GM10248 (cell line): ENCODE results near the gene LSAMP.

ENCODE experiments used
- CTCF ChIA-PET: fragments of 300-600 bp; sonication (Branson Sonifier 250); formaldehyde crosslinking; extraction: SDS; loops from one replicate; lab custom pipeline; 2021; ENCODE audit warnings: antibody characterized with exemption; lab: Yijun Ruan, JAX
- POLR2A ChIA-PET: fragments of 350-650 bp; sonication (Branson Sonifier 250); formaldehyde crosslinking; extraction: SDS; loops from one replicate; lab custom pipeline; 2020; ENCODE audit warnings: antibody characterized with exemption; lab: Yijun Ruan, JAX
- DNase-seq: peaks from one replicate; pipeline ENCODE4 v3.0.0; 2012; ENCODE audit errors: extremely low spot score
- TF ChIP-seq, protein P1 (sequence below): IDR thresholded peaks from 2 replicates; pipeline ENCODE4 v1.5.1; 2012; ENCODE audit warnings: mild to moderate bottlenecking, low read depth; ENCODE audit errors: extremely low read depth, missing control alignments, control extremely low read depth

LSAMP gene

DNA sequence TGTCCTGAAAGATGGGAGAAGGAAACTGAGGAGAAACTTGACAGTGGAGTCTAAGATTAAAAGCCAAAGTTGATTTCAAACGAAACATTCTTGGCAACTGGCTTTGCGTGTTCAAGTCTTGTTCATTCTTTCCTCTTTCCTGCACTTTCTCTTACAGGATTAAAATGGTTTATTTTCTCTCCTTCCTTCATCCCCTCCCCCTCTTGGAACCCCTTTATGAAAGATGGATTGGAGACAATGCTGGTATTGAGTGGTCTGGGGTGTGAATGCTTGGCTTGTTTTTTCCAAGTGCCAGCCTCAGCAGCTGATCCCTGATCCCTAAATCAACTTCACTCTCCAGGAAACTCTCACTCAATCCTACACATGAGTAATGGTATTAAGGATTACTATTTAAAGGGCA is 703 bp upstream of the LSAMP start:
- ChIA-PET CTCF (no interaction called here), POLR2A (no interaction called here)
- TF ChIP-seq, protein P1, sequence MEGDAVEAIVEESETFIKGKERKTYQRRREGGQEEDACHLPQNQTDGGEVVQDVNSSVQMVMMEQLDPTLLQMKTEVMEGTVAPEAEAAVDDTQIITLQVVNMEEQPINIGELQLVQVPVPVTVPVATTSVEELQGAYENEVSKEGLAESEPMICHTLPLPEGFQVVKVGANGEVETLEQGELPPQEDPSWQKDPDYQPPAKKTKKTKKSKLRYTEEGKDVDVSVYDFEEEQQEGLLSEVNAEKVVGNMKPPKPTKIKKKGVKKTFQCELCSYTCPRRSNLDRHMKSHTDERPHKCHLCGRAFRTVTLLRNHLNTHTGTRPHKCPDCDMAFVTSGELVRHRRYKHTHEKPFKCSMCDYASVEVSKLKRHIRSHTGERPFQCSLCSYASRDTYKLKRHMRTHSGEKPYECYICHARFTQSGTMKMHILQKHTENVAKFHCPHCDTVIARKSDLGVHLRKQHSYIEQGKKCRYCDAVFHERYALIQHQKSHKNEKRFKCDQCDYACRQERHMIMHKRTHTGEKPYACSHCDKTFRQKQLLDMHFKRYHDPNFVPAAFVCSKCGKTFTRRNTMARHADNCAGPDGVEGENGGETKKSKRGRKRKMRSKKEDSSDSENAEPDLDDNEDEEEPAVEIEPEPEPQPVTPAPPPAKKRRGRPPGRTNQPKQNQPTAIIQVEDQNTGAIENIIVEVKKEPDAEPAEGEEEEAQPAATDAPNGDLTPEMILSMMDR = no peak
- no peak for DNase-seq

DNA sequence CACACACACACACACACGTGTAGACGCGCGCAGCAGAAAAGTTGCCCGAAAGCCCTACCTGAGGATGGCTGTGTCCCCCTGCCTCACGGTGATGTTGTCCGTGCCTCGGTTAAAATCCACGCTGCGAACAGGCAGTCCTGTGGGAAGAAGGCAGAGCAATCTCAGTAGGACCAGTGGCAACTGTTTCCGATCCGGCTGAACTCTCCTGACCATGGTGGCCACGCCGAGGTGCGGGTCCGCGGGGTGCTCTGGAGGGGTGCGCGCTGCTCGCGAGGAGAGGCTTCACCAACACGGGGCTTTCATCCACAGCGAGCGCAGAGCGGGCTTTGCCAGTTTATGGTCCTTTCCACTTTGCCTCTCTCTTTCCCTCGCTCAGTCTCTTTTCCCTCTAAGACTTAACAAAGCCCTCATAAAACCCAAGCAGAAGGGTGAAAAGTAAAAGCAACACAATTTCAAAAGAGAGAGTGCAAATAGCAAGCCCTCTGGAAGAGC is 422 bp downstream of the LSAMP start:
- no peak for DNase-seq
- POLR2A ChIA-PET = no interaction called here
- TF ChIP-seq, protein P1 = no peak
- CTCF ChIA-PET = no interaction called here

DNA sequence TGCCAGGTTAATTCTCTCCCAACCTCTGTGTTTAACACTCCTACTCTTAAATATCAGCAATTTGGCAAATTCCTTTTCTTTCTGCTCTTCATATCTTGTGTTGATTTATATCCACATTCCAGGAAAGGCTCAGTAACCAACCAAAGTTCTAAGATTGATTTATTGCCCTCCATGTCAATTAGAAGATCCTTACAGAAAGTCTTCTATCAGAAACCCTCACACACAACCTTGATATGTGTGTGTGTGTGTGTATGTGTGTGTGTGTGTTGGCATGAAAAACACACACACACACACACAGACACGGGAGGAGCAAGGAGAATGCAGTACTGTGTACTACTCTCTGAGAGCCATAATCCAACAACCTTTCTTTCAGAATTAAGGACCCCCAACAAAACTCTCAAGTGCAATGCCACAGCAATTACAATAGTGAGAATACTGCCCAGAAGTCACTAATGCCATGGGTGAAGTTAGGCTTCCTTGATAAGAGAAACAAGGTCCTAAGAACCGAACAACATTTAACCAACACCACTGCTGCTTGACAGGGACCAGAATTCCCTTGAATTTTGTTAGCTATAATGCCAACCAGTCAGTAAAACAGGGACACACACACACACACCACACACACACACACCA is 1.1 kb downstream of the LSAMP start:
- POLR2A ChIA-PET = no interaction called here

DNA sequence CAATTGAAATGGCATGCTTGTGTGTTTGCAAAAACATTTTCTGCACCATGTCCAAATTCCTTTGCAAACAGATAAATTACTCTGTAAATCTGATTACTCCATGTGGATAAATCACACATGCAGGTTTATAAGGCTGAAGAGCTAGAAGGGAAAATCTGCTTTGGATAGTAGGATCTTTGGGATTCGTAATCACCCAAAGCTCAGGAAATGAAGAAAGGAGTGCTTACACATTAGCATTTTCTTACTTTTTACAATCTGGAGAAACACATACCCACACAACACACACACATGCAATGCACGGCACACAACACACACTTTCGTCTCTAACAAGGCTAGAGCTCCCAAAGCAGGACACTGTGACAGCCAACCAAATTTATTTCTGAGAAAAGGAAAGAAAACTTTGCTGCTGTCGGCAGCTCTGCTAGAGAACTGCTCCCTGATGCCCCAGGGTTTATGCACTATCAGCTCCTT is 2.1 kb downstream of the LSAMP start:
- POLR2A ChIA-PET = no interaction called here
- no peak for DNase-seq
- TF ChIP-seq, protein P1 = no peak
- CTCF ChIA-PET = interaction anchor here (1.0 to 1.6 kb wide), 3 partner anchors 11 to 21 kb away, joined by 3 to 5 read pairs (median 5); no protein-coding TSS in a partner anchor

More for the DNA sequence above, 1.1 kb downstream of the LSAMP start:
- TF ChIP-seq, protein P1 = no peak
- DNase-seq = no peak
- CTCF ChIA-PET = interaction anchor here (1.6 kb wide), 1 partner anchor 19 kb away, joined by 5 read pairs; no protein-coding TSS in a partner anchor

DNA sequence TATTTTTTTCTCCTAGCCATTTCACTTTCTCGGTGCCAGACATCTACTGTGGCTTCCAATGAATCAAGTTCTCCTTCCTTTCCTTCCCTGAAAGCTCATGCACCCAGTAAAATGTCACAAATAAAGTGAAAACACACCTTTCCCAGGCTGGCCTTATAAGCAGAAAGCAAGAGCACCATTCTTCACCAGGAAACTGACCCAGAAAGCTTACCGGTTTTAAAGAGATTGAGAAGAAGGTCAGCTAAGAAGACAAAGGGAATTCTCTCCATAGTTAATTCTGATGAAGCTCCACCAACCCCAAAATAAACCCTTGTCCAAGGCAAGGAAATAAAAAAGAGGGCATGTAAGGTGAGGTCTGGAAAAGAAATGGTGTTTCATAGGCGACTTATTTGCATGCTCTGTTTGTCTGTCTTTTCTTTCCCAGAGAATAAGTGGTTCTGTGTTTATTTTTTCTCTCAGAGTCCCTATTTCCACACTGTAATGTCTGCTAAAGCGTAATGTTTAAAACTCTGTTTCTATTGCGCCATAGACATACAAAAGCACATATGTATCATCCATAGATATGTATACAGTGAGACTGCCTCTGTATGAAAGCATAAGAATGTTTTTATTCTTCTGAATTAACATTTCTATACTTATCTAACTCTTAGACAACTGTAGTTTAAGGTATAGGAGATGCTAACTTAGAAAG is 2.8 kb downstream of the LSAMP start:
- DNase-seq = no peak
- POLR2A ChIA-PET = no interaction called here
- CTCF ChIA-PET = interaction anchor here (1.0 to 1.6 kb wide), 2 partner anchors 20 kb away, joined by 3 to 5 read pairs; no protein-coding TSS in a partner anchor
- TF ChIP-seq, protein P1 = no peak

DNA sequence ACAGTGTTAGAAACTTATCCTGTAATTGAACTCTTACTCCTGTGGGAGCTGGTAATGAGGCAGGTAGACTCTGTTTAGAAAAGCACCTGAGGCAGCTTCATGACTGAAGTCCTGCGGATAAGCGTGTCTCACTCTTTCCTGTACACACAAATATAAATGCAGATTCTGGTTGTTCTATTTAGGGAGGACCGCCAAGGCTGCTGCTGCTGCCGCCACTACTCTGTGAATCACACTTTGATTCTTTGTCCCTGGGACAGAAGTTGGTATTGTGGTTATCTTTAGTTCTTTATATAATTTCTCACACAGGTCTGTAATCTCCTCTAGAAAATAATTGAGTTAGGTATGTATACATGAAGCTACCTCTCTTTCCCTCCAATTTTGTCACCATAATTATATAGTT is 3.6 kb downstream of the LSAMP start:
- TF ChIP-seq, protein P1 = no peak
- POLR2A ChIA-PET = no interaction called here
- no peak for DNase-seq
- CTCF ChIA-PET = no interaction called here
